Breast epithelium (tissue), 4 donors: ENCODE data around the gene CDH13. TPM values are rescaled to one million over a fixed set of nuclear protein-coding genes. Genes with fewer than 3 reads are reported as not detected.

Experiments
- DNase-seq, 2 donors: peaks; one replicate each; pipeline ENCODE4 v3.0.0-alpha.2; 2019; ENCODE audit warnings: low spot score in 2 of 2
- H3K27ac ChIP-seq, 2 donors: fragments of 200-600 bp; sonication (generic) in 1 of 2; one replicate each; pipeline ENCODE4 v1.5.1; 2016 to 2019; ENCODE audit warnings: mild to moderate bottlenecking in 1 of 2
- H3K27me3 ChIP-seq, 2 donors: fragments of 200-600 bp; sonication (generic) in 1 of 2; one replicate each; pipeline versions ENCODE4 v1.5.1 to v1.6.0; 2017 to 2019; ENCODE audit warnings: control low read depth in 1 of 2, mild to moderate bottlenecking in 1 of 2
- H3K36me3 ChIP-seq: fragments of 200-600 bp; one replicate; pipeline ENCODE4 v1.5.1; 2019
- H3K4me1 ChIP-seq, 2 donors: fragments of 200-600 bp; sonication (generic); one replicate each; pipeline ENCODE4 v1.5.1; 2016 to 2019; ENCODE audit warnings: control low read depth in 1 of 2
- H3K4me3 ChIP-seq, 3 donors: fragments of 200-600 bp; sonication (generic); 1 replicate in 2 of 3; 2 replicates in 1 of 3; pipeline ENCODE4 v1.5.1; 2016 to 2019; ENCODE audit warnings: mild to moderate bottlenecking in 3 of 3, moderate library complexity in 2 of 3
- H3K9me3 ChIP-seq, 2 donors: fragments of 200-600 bp; sonication (generic) in 1 of 2; one replicate each; pipeline ENCODE4 v1.5.1; 2016 to 2019; ENCODE audit warnings: control low read depth in 1 of 2
- CTCF ChIP-seq, 3 donors: fragments of 450-650 bp; IDR thresholded peaks; one replicate each; pipeline ENCODE4 v1.5.1; 2016 to 2017; ENCODE audit warnings: antibody characterized with exemption in 3 of 3, mild to moderate bottlenecking in 3 of 3, moderate library complexity in 3 of 3
- POLR2A ChIP-seq: fragments of 450-650 bp; IDR thresholded peaks from one replicate; pipeline ENCODE4 v1.6.1; 2016; ENCODE audit warnings: antibody characterized with exemption, mild to moderate bottlenecking, moderate library complexity
- POLR2AphosphoS5 ChIP-seq, 3 donors: sonication (generic); formaldehyde crosslinking; IDR thresholded peaks; one replicate each; pipeline ENCODE4 v1.6.1; 2017; ENCODE audit warnings: antibody characterized with exemption in 3 of 3
- intact Hi-C: fragments of 100-400 bp; cut with DNase I; formaldehyde crosslinking; loops from one replicate; pipeline ENCODE4 v1.15.1; 2023; ENCODE audit warnings: low total_unique reads
- total RNA-seq, 3 donors: library from RNA; depleted of rRNA; stranded (reverse); fragments of >200 nt; gene quantifications; one replicate each; pipeline ENCODE4 v1.1.0, GENCODE V29; 2016

Gene CDH13
- total RNA-seq, 3 donors from 2014 or later: 6.0 to 13.1 (median 11.5) TPM

GRCh38 chr16:83205896-83206295 is 579.1 kb downstream of the CDH13 start:
- TF ChIP-seq POLR2AphosphoS5 (IDR thresholded peaks at IDR 0.05) (no peak), POLR2A (no peak)
- Histone ChIP-seq H3K27ac (no peak overlapping the region), H3K4me1 (no peaks in the 10 kb centered on the region), H3K4me3 (no peak overlapping the region), H3K36me3 (no peaks in the 10 kb centered on the region), H3K27me3 (no peaks in the 10 kb centered on the region), H3K9me3 (no peaks in the 10 kb centered on the region)
- no peak for DNase-seq
- intact Hi-C loops: no loop called here

- intact Hi-C loops: no loop called here
- TF ChIP-seq CTCF (IDR thresholded peaks at IDR 0.05): no peak
- no peak for TF ChIP-seq POLR2A
- TF ChIP-seq POLR2AphosphoS5 (IDR thresholded peaks at IDR 0.05): no peak
- Histone ChIP-seq H3K9me3 (no peaks in the 10 kb centered on the region), H3K36me3 (no peaks in the 10 kb centered on the region), H3K27ac (no peak overlapping the region), H3K4me3 (no peak overlapping the region), H3K27me3 (no peaks in the 10 kb centered on the region), H3K4me1 (no peaks in the 10 kb centered on the region)
- no peak for DNase-seq
Observed at GRCh38 chr16:83206426-83206825, 579.7 kb downstream of the CDH13 start.

GRCh38 chr16:83211711-83212110 is 584.9 kb downstream of the CDH13 start:
- Histone ChIP-seq H3K4me3 (no peak overlapping the region), H3K36me3 (no peaks in the 10 kb centered on the region), H3K27me3 (no peaks in the 10 kb centered on the region), H3K4me1 (no peaks in the 10 kb centered on the region), H3K9me3 (peaks cover 0 to 7% of the 10 kb centered on the region in 2 donors), H3K27ac (no peak overlapping the region)
- TF ChIP-seq POLR2A: no peak
- no peak for TF ChIP-seq POLR2AphosphoS5 (IDR thresholded peaks at IDR 0.05)
- TF ChIP-seq CTCF (IDR thresholded peaks at IDR 0.05): no peak
- no peak for DNase-seq
- intact Hi-C loops: no loop called here

- no peak overlapping the region for H3K4me3 ChIP-seq
- H3K9me3 ChIP-seq: peaks cover 0 to 7% of the 10 kb centered on the region in 2 donors
- H3K4me1 ChIP-seq: no peaks in the 10 kb centered on the region
- H3K27ac ChIP-seq: no peak overlapping the region
- no peaks in the 10 kb centered on the region for H3K36me3 ChIP-seq
- DNase-seq: no peak
- intact Hi-C loops: no loop called here
- no peaks in the 10 kb centered on the region for H3K27me3 ChIP-seq
- TF ChIP-seq POLR2A: no peak
- no peak for TF ChIP-seq POLR2AphosphoS5 (IDR thresholded peaks at IDR 0.05)
- TF ChIP-seq CTCF (IDR thresholded peaks at IDR 0.05): no peak
Observed at GRCh38 chr16:83212301-83212841, 585.6 kb downstream of the CDH13 start.

- H3K4me1 ChIP-seq: no peaks in the 10 kb centered on the region
- intact Hi-C loops: no loop called here
Observed at GRCh38 chr16:83214671-83215070, 587.9 kb downstream of the CDH13 start.

More at GRCh38 chr16:83214671-83215070, 587.9 kb downstream of the CDH13 start:
- H3K36me3 ChIP-seq: no peaks in the 10 kb centered on the region
- DNase-seq: no peak
- peaks cover 0 to 7% of the 10 kb centered on the region in 2 donors for H3K9me3 ChIP-seq
- no peaks in the 10 kb centered on the region for H3K27me3 ChIP-seq
- no peak overlapping the region for H3K4me3 ChIP-seq
- H3K27ac ChIP-seq: no peak overlapping the region
- TF ChIP-seq CTCF (IDR thresholded peaks at IDR 0.05) (no peak), POLR2A (no peak)
